ENCODE data around the gene ESR1. TPM values are rescaled to one million over a fixed set of nuclear protein-coding genes. Genes with fewer than 3 reads are reported as not detected.

Gene ESR1
- total RNA-seq, 4 donors from 2014 or later, result 0.59 to 1.8 (median 1.3) TPM

- no peak overlapping the region for H3K4me3 ChIP-seq (ENCODE audit: low read depth, poor library complexity, severe bottlenecking)
- TF ChIP-seq CTCF (IDR thresholded peaks at IDR 0.05) (no peak), POLR2A (IDR thresholded peaks at IDR 0.05) (no peak)
- intact Hi-C loops (cut with DNase I; ENCODE audit: low total_unique reads), result no loop called here
- 91 to 97% methylated on average over 1 of the region's 1 CpG for WGBS, 2 donors
- DNase-seq (ENCODE audit: low spot score in 2 of 2), result no peak
Observed at GRCh38 chr6:152053332-152053731, 245.8 kb downstream of the ESR1 start.

- H3K4me3 ChIP-seq (ENCODE audit: low read depth, poor library complexity, severe bottlenecking), result no peak overlapping the region
- DNase-seq (ENCODE audit: low spot score in 2 of 2), result no peak
- 81 to 84% methylated on average over 7 of the region's 7 CpGs for whole genome bisulfite sequencing, 2 donors
- TF ChIP-seq CTCF (IDR thresholded peaks at IDR 0.05) (no peak), POLR2A (IDR thresholded peaks at IDR 0.05) (no peak)
- intact Hi-C loops (cut with DNase I; ENCODE audit: low total_unique reads), result no loop called here
Observed at GRCh38 chr6:152054441-152054840, 247.0 kb downstream of the ESR1 start.

- TF ChIP-seq CTCF (IDR thresholded peaks at IDR 0.05), result no peak
- no peak for TF ChIP-seq POLR2A (IDR thresholded peaks at IDR 0.05)
Observed at GRCh38 chr6:152055517-152055916, 248.0 kb downstream of the ESR1 start.

GRCh38 chr6:152057832-152058498 lies 250.5 kb downstream of the ESR1 start:
- intact Hi-C loops (cut with DNase I; ENCODE audit: low total_unique reads), result no loop called here
- no peak for DNase-seq (ENCODE audit: low spot score in 2 of 2)
- TF ChIP-seq POLR2A (IDR thresholded peaks at IDR 0.05) (no peak), CTCF (IDR thresholded peaks at IDR 0.05) (no peak)
- WGBS, 2 donors, result 78 to 79% methylated on average over 6 of the region's 6 CpGs
- H3K4me3 ChIP-seq (ENCODE audit: low read depth, poor library complexity, severe bottlenecking), result no peak overlapping the region

More at GRCh38 chr6:152055517-152055916, 248.0 kb downstream of the ESR1 start:
- WGBS, 2 donors, result 96 to 98% methylated on average over 4 of the region's 4 CpGs
- intact Hi-C loops (cut with DNase I; ENCODE audit: low total_unique reads), result no loop called here
- no peak overlapping the region for H3K4me3 ChIP-seq (ENCODE audit: low read depth, poor library complexity, severe bottlenecking)
- DNase-seq (ENCODE audit: low spot score in 2 of 2), result no peak

GRCh38 chr6:152059909-152060308 lies 252.4 kb downstream of the ESR1 start:
- no peak overlapping the region for H3K4me3 ChIP-seq (ENCODE audit: low read depth, poor library complexity, severe bottlenecking)
- TF ChIP-seq CTCF (IDR thresholded peaks at IDR 0.05) (no peak), POLR2A (IDR thresholded peaks at IDR 0.05) (no peak)
- intact Hi-C loops (cut with DNase I; ENCODE audit: low total_unique reads), result no loop called here
- DNase-seq (ENCODE audit: low spot score in 2 of 2), result no peak
- WGBS, 2 donors, result 86 to 88% methylated on average over 2 of the region's 2 CpGs

GRCh38 chr6:152062476-152062875 lies 255.0 kb downstream of the ESR1 start:
- no peak for TF ChIP-seq POLR2A (IDR thresholded peaks at IDR 0.05)
- no peak for TF ChIP-seq CTCF (IDR thresholded peaks at IDR 0.05)
- intact Hi-C loops (cut with DNase I; ENCODE audit: low total_unique reads), result no loop called here
- WGBS, 2 donors, result 49 to 59% methylated on average over 5 of the region's 5 CpGs
- no peak overlapping the region for H3K4me3 ChIP-seq (ENCODE audit: low read depth, poor library complexity, severe bottlenecking)
- no peak for DNase-seq (ENCODE audit: low spot score in 2 of 2)
